Neuron (in vitro differentiated cells): ENCODE data around the gene PI4KA.
"Not testable (repeated sequence)": the region's sequence is repeated elsewhere in the genome, so short reads cannot be mapped to it uniquely, and the experiment has no call there.

ENCODE experiments used
- H2AFZ ChIP-seq: one replicate; pipeline ENCODE4 v1.6.1; 2013; ENCODE audit warnings: low read depth, mild to moderate bottlenecking, inconsistent platforms, low read length, moderate library complexity
- H3K27me3 ChIP-seq: one replicate; pipeline ENCODE4 v1.6.1; 2013; ENCODE audit warnings: low read length; ENCODE audit not compliant: insufficient read depth
- H3K36me3 ChIP-seq: one replicate; pipeline ENCODE4 v1.6.1; 2013; ENCODE audit warnings: low read length; ENCODE audit not compliant: insufficient read depth
- H3K4me1 ChIP-seq: one replicate; pipeline ENCODE4 v1.6.1; 2013; ENCODE audit warnings: low read length; ENCODE audit not compliant: insufficient read depth
- H3K4me3 ChIP-seq: 2 replicates; pipeline ENCODE4 v1.5.1; 2013; ENCODE audit warnings: mild to moderate bottlenecking, low read length, moderate library complexity
- H3K9me3 ChIP-seq: one replicate; pipeline ENCODE4 v1.6.1; 2013; ENCODE audit warnings: low read length

The PI4KA gene

GRCh38 chr22:20852503-20852902 is 6.1 kb downstream of the PI4KA start:
- H2AFZ ChIP-seq, result no peak overlapping the region
- no peaks in the 10 kb centered on the region for H3K36me3 ChIP-seq
- no peaks in the 10 kb centered on the region for H3K9me3 ChIP-seq
- H3K4me1 ChIP-seq, result peaks cover 4% of the 10 kb centered on the region
- no peaks in the 10 kb centered on the region for H3K27me3 ChIP-seq
- no peak overlapping the region for H3K4me3 ChIP-seq

GRCh38 chr22:20852076-20852475 is 6.5 kb downstream of the PI4KA start:
- no peak overlapping the region for H2AFZ ChIP-seq
- no peak overlapping the region for H3K4me3 ChIP-seq
- no peaks in the 10 kb centered on the region for H3K27me3 ChIP-seq

GRCh38 chr22:20847318-20847822 is 11.2 kb downstream of the PI4KA start:
- Histone ChIP-seq H3K27me3 (no peaks in the 10 kb centered on the region), H3K4me1 (no peaks in the 10 kb centered on the region), H2AFZ (no peak overlapping the region), H3K36me3 (no peaks in the 10 kb centered on the region), H3K9me3 (no peaks in the 10 kb centered on the region), H3K4me3 (no peak overlapping the region)

More at GRCh38 chr22:20852076-20852475, 6.5 kb downstream of the PI4KA start:
- Histone ChIP-seq H3K9me3 (no peaks in the 10 kb centered on the region), H3K36me3 (no peaks in the 10 kb centered on the region), H3K4me1 (peaks cover under 1% of the 10 kb centered on the region)

GRCh38 chr22:20844055-20845037 is 14.3 kb downstream of the PI4KA start:
- no peaks in the 10 kb centered on the region for H3K4me1 ChIP-seq
- no peak overlapping the region for H2AFZ ChIP-seq
- no peaks in the 10 kb centered on the region for H3K36me3 ChIP-seq
- no peaks in the 10 kb centered on the region for H3K27me3 ChIP-seq
- H3K4me3 ChIP-seq, result no peak overlapping the region
- no peaks in the 10 kb centered on the region for H3K9me3 ChIP-seq

GRCh38 chr22:20843501-20843900 is 15.1 kb downstream of the PI4KA start:
- H3K27me3 ChIP-seq, result no peaks in the 10 kb centered on the region
- no peaks in the 10 kb centered on the region for H3K9me3 ChIP-seq
- no peaks in the 10 kb centered on the region for H3K4me1 ChIP-seq
- H2AFZ ChIP-seq, result no peak overlapping the region
- no peaks in the 10 kb centered on the region for H3K36me3 ChIP-seq
- no peak overlapping the region for H3K4me3 ChIP-seq

GRCh38 chr22:20840646-20841371 is 17.8 kb downstream of the PI4KA start:
- Histone ChIP-seq H3K36me3 (no peaks in the 10 kb centered on the region), H3K27me3 (no peaks in the 10 kb centered on the region), H3K9me3 (no peaks in the 10 kb centered on the region), H3K4me1 (no peaks in the 10 kb centered on the region), H3K4me3 (no peak overlapping the region), H2AFZ (no peak overlapping the region)

- Histone ChIP-seq H3K4me3 (no peak overlapping the region), H3K36me3 (no peaks in the 10 kb centered on the region), H3K4me1 (no peaks in the 10 kb centered on the region), H2AFZ (no peak overlapping the region), H3K27me3 (no peaks in the 10 kb centered on the region), H3K9me3 (no peaks in the 10 kb centered on the region)
These were observed 18.6 kb downstream of the PI4KA start for GRCh38 chr22:20839837-20840645.

GRCh38 chr22:20839354-20839753 is 19.3 kb downstream of the PI4KA start:
- not testable (repeated sequence) for H3K27me3 ChIP-seq, H3K9me3 ChIP-seq, H2AFZ ChIP-seq, H3K4me3 ChIP-seq, H3K36me3 ChIP-seq, H3K4me1 ChIP-seq

- Histone ChIP-seq H3K27me3 (no peaks in the 10 kb centered on the region), H3K36me3 (peaks cover 19% of the 10 kb centered on the region), H3K4me3 (no peak overlapping the region), H2AFZ (no peak overlapping the region), H3K4me1 (no peaks in the 10 kb centered on the region), H3K9me3 (peaks cover 14% of the 10 kb centered on the region)
These were observed 21.4 kb downstream of the PI4KA start for GRCh38 chr22:20836987-20837823.

- Histone ChIP-seq H3K27me3 (no peaks in the 10 kb centered on the region), H3K36me3 (peaks cover 33% of the 10 kb centered on the region), H3K9me3 (peaks cover 22% of the 10 kb centered on the region), H3K4me3 (no peak overlapping the region), H3K4me1 (no peaks in the 10 kb centered on the region), H2AFZ (no peak overlapping the region)
These were observed 23.9 kb downstream of the PI4KA start for GRCh38 chr22:20834725-20835124.

GRCh38 chr22:20834206-20834605 is 24.4 kb downstream of the PI4KA start:
- peaks cover 23% of the 10 kb centered on the region for H3K9me3 ChIP-seq
- H3K36me3 ChIP-seq, result peaks cover 35% of the 10 kb centered on the region
- no peaks in the 10 kb centered on the region for H3K4me1 ChIP-seq
- no peak overlapping the region for H2AFZ ChIP-seq
- H3K27me3 ChIP-seq, result no peaks in the 10 kb centered on the region
- H3K4me3 ChIP-seq, result no peak overlapping the region

- no peaks in the 10 kb centered on the region for H3K4me1 ChIP-seq
- H3K27me3 ChIP-seq, result no peaks in the 10 kb centered on the region
- peaks cover 27% of the 10 kb centered on the region for H3K9me3 ChIP-seq
- H2AFZ ChIP-seq, result no peak overlapping the region
- no peak overlapping the region for H3K4me3 ChIP-seq
- peaks cover 39% of the 10 kb centered on the region for H3K36me3 ChIP-seq
These were observed 25.4 kb downstream of the PI4KA start for GRCh38 chr22:20833225-20833665.
